ENCODE results near the gene CFAP206.

CFAP206 gene

GRCh38 chr6:87407901-87408720 lies at the start of gene CFAP206:
TSS of gene CFAP206 (plus strand) at chr6:87407972. CDS start at chr6:87409840, 1,868 bp downstream.
- DNase-seq: peak; percentile 74

GRCh38 chr6:87364602-87365252 lies 43.0 kb upstream of the CFAP206 start:
- DNase-seq: no peak

GRCh38 chr6:87366072-87366827 lies 41.5 kb upstream of the CFAP206 start:
- no peak for DNase-seq

GRCh38 chr6:87366899-87367298 lies 40.9 kb upstream of the CFAP206 start:
- no peak for DNase-seq

- no peak for DNase-seq
Measured at GRCh38 chr6:87373377-87373776, 34.4 kb upstream of the CFAP206 start.

- no peak for DNase-seq
Measured at GRCh38 chr6:87375315-87375714, 32.5 kb upstream of the CFAP206 start.

- DNase-seq: no peak
Measured at GRCh38 chr6:87376643-87377042, 31.1 kb upstream of the CFAP206 start.

GRCh38 chr6:87378947-87379346 lies 28.8 kb upstream of the CFAP206 start:
- no peak for DNase-seq

- DNase-seq: no peak
Measured at GRCh38 chr6:87382861-87383260, 24.9 kb upstream of the CFAP206 start.

- no peak for DNase-seq
Measured at GRCh38 chr6:87384038-87384437, 23.7 kb upstream of the CFAP206 start.

- no peak for DNase-seq
Measured at GRCh38 chr6:87384449-87384848, 23.3 kb upstream of the CFAP206 start.

GRCh38 chr6:87391334-87391733 lies 16.4 kb upstream of the CFAP206 start:
- DNase-seq: peak; percentile 3

GRCh38 chr6:87393026-87393622 lies 14.6 kb upstream of the CFAP206 start:
- peak; percentile 31 for DNase-seq

- no peak for DNase-seq
Measured at GRCh38 chr6:87395431-87395830, 12.3 kb upstream of the CFAP206 start.

GRCh38 chr6:87396595-87397392 lies 11.0 kb upstream of the CFAP206 start:
- no peak for DNase-seq

- DNase-seq: no peak
Measured at GRCh38 chr6:87397656-87398055, 10.1 kb upstream of the CFAP206 start.

- no peak for DNase-seq
Measured at GRCh38 chr6:87401832-87402231, 5.9 kb upstream of the CFAP206 start.

- peak; percentile 50 for DNase-seq
Measured at GRCh38 chr6:87407561-87407900, 241 bp upstream of the CFAP206 start.

- DNase-seq: no peak
Measured at GRCh38 chr6:87408721-87409155, 966 bp downstream of the CFAP206 start.

GRCh38 chr6:87419266-87419665 lies 11.5 kb downstream of the CFAP206 start:
- no peak for DNase-seq

GRCh38 chr6:87420360-87420759 lies 12.6 kb downstream of the CFAP206 start:
- DNase-seq: no peak

GRCh38 chr6:87421576-87421975 lies 13.8 kb downstream of the CFAP206 start:
- DNase-seq: no peak

All from NCI-H2171 (cell line).